HT1080 (cell line): ENCODE data around the gene BCDIN3D. TPM values are rescaled to one million over a fixed set of nuclear protein-coding genes. Genes with fewer than 3 reads are reported as not detected.
"Not testable (repeated sequence)": the region's sequence is repeated elsewhere in the genome, so short reads cannot be mapped to it uniquely, and the experiment has no call there.

Source experiments
- DNase-seq: peaks from one replicate; pipeline ENCODE4 v3.0.0-alpha.2; 2015; ENCODE audit warnings: low read depth
- total RNA-seq: library from RNA; depleted of rRNA; stranded (reverse); fragments of >200 nt; shearing (Covaris generic); gene quantifications from 2 replicates; pipeline ENCODE4 v1.2.3, GENCODE V29; 2014

The BCDIN3D gene
- total RNA-seq, 1 experiment from 2014 or later: 3.3 TPM

DNA sequence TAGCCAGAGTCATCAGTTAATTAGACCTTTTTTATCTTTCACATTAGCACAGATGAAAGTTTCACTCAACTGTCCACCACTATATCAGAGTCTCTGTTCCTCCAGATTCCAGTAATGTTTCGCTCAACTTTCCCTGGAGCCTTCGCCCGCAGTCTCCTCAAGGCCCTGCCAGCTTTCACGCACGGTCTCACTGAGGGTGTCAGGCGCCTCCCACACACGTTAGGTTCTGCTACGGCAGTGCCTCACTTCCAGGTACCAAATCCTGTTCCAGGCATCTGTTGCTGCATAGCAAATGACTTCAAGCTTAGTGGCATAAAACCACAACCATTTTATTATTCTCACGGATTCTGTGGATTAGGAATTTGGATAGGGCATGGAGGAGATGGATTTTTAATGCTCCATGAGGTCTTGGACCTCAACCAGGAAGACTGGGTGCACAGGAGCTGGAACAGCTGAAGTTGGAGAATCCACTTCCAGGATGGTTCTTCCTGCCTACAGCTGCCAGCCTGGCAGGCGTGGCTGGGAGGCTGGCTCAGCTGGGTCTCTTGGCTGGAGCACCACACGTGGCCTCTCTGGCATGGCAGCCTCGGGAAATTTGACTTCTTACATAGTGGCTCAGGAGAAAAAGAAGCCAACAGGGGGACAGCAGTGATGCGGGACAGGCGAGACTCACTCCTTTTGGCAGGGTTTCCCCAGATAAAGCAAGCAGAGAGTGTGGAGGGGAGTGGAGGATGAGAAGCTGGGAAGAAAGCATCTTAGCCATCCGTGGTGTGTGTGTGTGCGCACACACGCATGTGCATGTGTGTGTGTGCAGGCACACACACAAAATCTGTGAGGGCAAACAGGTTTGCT, 21.3 kb upstream of the BCDIN3D start:
- DNase-seq: no peak

DNA sequence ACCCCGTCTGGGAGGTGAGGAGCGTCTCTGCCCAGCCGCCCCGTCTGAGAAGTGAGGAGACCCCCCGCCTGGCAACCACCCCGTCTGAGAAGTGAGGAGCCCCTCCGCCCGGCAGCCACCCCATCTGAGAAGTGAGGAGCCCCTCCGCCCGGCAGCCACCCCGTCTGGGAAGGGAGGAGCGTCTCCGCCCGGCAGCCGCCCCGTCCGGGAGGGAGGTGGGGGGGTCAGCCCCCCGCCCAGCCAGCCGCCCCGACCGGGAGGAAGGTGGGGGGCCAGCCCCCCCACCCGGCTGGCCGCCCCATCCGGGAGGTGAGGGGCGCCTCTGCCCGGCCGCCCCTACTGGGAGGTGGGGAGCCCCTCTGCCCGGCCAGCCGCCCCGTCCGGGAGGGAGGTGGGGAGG, 18.0 kb upstream of the BCDIN3D start:
- DNase-seq: not testable (repeated sequence)

DNA sequence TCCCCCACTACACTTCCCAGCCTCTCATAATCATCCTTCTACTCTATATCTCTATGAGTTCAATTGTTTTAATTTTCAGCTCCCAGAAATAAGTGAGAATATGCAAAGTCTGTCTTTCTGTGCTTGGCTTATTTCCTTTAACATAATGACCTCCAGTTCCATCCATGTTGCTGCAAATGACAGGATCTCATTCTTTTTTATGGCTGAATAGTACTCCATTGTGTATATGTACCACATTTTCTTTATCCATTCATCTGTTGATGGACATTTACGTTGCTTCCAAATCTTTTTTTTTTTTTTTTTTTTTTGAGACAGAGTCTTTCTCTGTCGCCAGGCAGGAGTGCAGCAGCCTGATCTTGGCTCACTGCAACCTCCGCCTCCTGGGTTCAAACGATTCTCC, 13.0 kb upstream of the BCDIN3D start:
- not testable (repeated sequence) for DNase-seq

DNA sequence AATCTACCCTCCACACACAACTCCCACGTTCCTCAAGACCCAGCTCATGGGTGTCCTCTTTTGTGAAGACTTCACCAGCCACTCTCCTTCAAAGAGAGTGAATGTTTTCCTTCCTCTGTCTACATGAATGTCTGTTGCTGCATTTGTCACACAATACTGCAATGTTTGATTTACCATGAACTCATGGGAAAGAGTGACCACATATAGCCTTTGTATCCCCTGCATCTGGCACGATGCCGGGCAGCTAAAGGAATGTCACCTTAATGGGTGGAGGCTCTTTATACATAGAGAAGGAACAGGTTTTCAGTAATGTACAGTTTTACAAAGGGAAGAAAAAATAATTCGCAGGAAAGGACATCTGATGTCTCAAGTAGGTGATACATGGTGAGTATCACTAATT, 12.1 kb upstream of the BCDIN3D start:
- DNase-seq: no peak

DNA sequence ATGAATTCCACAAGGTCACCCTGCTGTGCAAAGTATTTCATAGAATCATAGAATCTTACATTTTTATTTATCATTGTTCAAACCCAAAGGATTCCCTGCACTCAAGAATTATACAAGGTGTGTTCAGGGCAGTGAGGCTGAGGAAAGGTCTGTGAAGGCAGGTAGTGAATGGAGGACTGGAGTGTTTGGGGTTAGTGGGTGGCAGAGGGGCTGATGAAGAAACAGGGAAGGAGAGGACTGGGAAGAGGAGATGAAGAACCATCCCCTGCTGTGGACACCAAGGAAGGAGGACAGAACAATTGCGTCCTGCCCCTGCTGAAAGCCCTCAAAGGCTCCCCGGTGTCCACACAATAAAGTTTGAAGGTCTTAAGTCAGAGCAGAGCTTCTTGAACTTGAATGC, 10.8 kb upstream of the BCDIN3D start:
- no peak for DNase-seq

DNA sequence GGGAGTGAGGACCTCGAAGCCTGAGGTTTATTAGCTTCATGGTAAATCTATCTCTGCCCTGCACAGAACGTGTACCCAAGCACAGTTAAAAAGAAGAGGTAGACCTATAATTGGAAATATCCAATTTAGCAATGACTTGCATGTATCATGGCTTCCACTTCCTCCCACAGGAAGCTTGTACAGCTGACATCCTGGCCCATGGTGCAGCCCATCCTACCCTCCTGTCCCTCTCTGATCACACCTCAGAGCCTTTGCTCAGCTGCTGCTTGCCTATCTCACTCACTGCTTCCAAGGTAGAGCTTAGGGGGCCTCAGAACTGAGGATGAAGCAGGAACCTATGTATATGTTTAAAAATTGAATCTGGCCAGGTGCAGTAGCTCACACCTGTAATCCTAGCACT, 4.3 kb upstream of the BCDIN3D start:
- DNase-seq: no peak

DNA sequence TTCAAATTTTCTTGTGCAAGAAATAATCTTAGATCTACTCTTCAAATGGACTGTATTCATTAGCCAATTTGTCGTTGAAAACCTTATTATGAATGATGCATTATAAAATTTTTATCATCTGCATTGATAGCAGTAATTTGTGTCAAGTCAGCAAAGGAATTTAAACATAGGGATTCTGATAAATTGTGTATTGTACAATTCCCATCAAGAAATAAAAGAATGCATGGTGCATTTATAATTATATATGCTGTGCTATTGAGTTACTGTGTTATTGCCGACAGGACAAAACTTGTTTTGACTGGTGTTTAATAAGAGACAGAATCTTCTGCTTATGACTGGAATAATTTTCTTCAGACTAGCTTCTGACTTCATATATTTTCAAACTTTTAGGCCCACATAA, 3.1 kb upstream of the BCDIN3D start:
- DNase-seq: no peak

DNA sequence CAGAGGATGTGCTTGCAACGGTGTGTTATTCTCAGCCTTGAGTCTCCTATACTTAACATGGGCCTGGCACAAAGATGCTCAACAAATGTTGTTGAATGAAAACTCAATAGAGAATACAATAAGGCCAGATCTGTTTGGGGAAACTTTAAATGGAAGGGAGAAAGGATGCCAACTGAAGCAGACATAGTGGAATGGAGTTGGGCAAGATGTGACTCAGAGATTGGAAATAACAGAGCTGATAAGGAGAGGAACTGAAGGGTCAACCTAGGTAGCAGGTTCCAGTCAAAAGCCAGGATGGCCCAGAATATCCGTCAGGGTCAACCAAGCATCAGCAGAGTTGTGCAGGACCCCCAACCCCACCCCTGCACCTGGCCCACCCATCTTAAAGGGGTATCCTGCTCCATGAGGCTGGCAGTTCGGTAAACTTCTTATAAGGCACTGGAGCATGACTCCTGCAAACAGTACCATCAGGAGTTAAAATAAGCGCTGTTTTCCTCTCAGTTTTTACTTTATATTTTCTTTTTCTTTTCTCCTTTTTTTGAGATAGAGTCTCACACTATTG, 1.1 kb upstream of the BCDIN3D start:
- no peak for DNase-seq

DNA sequence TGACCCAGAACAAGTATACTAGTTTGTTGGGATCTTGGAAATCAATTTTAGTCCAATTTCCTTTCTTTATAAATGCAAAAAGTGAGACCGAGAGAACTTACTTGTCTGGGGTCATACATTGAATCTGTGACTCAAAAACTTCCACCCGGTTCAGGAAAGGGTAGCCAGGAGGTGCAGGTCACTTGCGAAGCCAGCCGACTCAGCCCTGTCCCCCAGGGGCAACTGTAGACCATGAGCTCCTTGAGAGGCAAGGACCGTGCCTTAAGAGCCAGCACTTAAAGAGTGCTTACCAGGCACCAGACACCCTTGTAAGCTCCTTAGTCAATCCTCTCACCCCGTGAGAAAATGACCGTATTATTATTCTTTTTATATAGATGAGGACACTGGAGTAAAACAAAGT, 505 bp upstream of the BCDIN3D start:
- DNase-seq: no peak

DNA sequence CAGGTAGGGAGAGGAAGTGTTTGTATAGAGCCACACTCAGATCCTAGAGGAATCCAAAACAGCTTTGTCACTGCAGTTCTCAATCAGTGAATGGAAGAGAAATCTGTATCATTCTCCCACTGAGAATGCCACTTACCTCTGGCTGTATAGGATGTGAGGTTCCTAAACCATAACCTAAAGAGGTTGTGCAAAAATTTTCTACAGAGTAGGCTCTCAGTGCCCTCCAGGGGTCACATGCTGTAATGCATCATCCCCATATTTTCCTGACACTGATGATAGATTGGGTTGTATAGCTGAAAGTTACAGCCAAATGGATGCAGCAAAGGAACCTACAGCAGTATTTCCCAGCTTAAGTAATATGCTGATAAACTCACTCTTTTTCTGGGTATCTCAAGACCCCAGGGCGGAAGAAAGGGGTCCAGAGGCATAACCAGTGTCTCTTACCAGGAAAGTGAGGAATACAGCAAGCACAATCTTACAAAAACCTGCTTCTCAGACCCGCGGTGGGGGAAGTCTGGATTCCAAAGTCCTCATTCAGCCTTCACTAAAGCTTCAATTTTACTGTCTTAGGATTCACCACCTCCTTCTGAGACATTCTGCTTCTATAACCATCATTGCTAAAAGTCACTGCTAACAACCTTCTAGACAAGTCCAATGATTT, 3.8 kb downstream of the BCDIN3D start:
- DNase-seq: peak; percentile 57

DNA sequence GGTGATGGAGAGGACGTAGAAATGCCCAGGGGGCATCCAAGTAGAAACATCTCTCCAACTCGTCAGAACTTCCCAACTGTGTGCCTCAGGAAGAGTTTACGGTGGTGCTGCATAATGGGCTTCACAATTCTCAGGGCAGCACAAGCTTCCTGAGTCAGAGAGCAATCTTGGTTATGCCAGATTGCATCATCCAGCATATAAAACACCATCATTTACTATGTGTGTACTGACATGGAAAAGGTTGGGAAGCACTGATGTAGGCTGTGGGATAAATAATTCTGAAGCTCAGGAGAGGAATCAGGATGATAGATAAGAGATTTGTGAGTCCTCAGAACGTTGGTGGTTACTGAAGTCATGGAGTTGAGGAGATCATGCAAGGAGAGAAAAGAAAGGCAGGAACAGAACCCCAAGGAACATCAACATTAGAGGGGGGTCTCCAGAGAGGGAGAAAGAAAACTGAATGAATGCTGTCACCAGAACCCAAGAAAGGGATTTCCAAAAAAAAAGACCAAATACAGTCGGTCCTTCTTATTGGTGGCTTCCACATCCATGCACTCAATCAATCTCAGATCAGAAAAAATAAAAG, 10.0 kb downstream of the BCDIN3D start:
- peak; percentile 40 for DNase-seq

DNA sequence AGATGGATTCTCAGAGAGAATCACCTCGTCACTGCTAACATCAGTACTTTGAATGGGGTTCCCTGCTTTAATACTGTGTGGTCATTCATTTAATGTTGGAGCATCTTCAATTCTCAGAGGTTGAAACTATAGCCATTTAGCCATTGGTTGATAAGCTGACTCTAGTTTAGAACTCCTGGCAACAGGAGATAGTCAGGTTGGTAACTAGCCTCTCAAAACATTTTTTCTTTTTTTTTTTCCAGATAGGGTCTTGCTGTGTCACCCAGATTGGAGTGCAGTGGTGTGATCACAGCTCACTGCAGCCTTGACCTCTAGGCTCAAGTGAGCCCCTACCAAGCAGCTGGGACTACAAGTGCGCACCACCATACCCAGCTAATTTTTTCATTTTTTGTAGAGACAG, 11.2 kb downstream of the BCDIN3D start:
- no peak for DNase-seq

DNA sequence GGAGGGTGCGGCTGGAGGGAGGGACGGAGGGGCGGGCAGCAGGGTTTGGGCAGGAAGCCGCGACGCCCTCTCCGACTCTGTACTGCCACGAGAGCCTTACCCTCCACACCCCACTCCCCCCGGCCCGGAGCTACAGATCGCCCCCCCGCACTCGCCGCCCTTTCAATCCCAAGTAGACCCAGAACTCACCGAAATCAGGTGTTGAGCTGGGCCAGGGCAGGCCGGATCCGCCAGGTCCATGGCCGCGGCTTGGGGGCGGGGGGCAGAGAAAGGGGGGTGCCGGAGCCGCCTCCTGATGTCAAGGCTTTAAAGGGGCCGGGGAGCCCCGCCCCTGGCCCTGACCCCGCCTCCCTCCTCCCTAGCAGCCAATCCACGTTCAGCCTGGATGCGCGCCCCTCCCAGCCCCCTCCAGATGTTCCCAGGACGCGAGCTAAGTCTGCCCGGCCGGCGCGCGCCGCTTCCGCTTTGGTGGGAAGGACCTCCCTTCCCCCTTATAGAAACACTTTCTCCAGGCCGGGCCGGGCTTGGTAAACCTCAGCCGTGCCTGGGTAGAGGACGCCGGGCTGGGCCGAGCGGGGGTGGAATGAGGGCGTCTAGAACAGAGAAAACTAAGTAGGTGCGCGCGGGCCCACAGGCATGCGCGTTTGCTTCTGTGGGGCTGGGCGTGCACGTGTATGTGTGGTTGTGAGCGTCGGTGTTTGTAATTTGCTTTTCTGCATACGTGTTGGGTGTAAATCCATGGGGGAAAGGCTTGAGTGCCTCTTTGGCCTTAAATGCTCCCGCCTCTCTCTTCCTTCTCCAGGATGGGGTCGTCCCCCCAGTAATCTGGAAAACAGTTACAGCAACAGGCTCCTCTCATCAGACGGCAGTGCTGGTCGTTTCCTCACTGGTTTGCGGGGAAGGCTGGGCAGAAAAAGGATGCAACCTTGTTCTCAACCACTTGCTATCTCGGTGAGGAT, 14.5 kb downstream of the BCDIN3D start, which contains the start of gene NCKAP5L:
NCKAP5L (minus strand) TSS at position 281 of the 959 bp plus-strand sequence. CDS start 24,369 bp downstream, outside the sequence.
- DNase-seq: peak; percentile 94

DNA sequence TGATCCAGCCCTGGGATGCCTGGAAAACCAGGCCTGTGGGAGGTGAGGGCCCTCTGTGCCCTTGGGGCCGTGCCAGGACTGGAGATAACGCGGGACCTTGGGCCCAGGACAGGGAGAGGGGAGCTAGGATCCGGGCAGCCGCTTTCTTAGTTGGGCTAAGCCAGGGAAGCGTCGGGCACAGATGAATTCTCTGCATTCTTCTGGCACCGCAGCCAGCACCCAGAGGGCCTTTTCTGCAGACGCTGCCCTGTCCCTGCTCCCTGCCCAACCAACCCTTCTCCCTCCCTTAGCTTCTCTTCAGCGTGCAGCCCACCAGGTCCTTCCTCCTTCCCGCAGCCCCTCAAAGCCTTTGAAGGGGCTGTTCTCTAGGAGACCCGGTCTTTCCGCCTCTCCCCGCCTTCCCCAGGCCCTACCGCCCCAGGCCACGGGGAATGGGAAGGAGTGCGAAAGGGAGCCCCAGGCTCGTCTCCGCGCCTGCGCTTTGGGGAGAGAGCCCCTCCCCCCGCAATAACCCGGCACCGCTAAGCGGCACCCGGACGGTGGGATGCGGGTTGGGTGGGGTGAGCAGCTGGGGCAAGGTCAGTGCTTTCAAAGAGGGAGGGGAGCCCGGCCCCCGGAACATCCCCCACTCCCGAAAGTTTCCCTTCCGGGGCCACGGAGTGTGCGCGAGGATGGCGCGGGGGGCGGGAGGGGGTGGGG, 15.4 kb downstream of the BCDIN3D start:
- peak; percentile 73 for DNase-seq

DNA sequence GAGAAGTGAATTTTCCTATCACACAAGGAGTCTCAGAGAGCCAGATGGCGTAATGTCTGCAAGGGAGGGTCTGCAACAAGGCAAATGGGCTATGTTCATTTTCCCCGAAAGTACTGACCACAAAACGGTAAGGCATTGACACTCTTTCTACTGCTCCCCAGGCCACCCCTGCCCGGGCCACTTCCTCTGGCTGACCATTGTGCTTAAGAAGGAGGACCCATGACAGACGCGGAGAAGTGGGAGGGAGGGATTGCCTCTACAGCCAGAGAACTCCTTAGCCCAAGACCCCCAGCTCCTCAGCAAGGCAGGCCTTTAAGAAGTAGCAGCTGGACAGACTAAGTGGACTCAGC, 15.9 kb downstream of the BCDIN3D start:
- DNase-seq: no peak

DNA sequence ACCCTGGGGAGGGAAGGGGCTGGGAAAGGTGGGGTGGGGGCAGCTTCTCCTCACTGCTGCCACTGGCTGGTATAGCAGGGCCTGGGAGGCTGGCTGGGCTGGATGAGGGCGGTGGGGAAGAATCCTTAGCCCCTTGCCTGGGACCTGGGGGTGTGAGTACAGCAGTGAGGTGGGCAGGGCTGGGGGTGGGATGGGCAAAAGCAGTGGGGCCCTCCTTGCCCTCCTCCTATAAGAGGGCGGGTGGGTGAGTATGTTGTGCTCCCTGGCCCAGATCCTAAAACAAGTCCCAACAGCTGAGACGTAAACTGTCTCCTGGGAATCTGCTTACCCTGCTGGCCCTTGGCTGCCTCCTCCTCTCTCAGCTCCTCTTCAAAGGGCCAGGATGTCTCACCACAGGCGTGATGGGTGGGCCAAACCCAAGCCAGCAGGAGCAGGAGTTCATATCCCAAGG, 16.9 kb downstream of the BCDIN3D start:
- no peak for DNase-seq

DNA sequence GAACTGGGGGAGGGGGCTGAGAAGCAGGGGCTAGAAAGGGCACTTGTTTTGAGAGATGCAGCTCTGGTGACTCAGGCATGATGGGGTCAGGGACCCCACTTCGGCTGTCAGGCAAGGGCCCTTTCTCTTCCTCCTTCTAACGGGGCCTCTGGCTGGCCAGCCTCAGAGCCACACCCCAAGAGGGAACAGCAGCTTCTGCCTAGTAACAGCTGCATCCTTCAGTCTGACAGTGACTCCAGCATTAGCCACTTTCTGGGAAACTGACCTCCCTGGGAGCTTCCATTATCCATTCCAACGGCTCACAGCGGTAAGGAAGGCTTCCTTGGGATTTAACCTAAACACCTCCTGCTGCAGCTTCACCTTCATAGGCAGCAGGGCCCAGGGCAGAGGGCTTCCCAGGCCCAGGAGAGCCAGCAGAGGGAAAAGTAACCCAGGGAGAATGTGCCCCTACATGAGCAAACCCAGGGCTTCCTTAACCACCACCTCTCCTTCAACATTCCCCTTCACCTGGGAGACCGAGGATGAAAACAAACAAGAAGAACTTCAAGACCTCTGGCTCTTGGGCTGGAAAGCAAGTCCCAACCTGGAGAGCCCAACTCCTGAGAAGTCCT, 17.4 kb downstream of the BCDIN3D start:
- DNase-seq: no peak

DNA sequence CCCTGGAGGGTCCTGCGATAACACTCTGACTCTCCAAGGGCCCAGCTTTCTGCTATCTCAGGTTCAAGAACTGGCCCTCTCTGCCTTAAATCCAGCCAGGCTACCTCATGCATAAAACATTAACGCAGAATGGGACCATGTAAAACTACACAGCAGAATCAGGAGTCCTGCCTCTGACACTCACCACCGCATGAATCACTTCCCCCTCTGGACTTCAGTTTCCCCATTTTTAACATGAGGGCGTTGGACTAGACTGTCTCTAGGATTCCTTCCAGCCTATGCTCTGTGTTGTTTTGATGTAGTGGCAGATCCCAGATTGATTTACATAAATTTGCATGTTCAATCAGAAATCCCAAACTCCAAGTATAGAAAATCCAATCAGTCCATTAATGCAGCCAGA, 18.0 kb downstream of the BCDIN3D start:
- DNase-seq: peak; percentile 54

DNA sequence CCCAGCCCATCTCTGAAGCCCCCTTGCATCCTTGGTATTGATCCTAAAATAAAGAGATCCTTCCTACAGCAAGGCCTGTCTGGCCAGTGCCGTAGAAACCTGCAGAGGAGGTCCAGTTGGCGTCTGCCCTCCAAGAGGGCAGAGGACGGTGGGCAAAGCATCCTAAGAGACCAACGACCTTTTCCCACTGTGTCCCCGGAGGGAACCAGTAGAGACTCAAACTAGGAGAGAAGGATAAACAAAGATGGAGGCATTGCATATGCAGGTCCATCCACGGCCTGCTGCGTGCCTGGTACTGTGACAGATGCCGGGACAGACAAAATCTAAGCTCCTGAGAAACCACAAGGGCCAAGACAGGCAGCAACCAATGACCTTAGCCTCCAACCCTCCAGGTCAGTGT, 18.5 kb downstream of the BCDIN3D start:
- DNase-seq: no peak

DNA sequence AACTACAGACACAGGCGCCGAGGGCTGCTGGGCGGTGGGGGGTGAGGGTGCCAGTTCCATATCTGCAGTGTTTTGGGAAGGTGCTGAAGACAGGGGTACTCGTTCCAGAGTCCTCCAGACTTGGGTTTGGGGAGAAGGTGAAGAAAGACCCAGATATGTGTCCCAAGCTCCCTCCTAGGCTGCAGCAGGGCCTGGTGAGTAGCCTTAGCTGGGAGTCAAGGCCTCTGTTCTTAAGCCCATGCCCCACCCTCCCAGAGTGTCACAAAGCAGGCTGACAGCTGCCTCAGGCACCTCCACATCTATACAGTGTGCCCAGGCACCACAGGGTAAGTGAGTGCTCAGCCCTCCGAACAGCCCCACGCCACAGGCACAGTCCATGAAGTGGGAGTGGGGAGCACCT, 19.0 kb downstream of the BCDIN3D start:
- no peak for DNase-seq
